Skeletal muscle satellite cell (primary cell): ENCODE results near the gene MEF2C.

ENCODE experiments used
- H3K27me3 ChIP-seq: 2 replicates; pipeline ENCODE4 v1.7.0; 2013; ENCODE audit warnings: low read length; ENCODE audit not compliant: control insufficient read depth, insufficient read depth
- H3K36me3 ChIP-seq: 2 replicates; pipeline ENCODE4 v1.7.0; 2013; ENCODE audit warnings: mild to moderate bottlenecking, control low read depth, low read length; ENCODE audit not compliant: insufficient read depth
- H3K4me1 ChIP-seq: 2 replicates; pipeline ENCODE4 v1.7.0; 2013; ENCODE audit warnings: low read length; ENCODE audit not compliant: control insufficient read depth, insufficient read depth
- H3K4me2 ChIP-seq: 2 replicates; pipeline ENCODE4 v1.7.0; 2013; ENCODE audit warnings: mild to moderate bottlenecking, low read length
- H3K4me3 ChIP-seq: 2 replicates; pipeline ENCODE4 v1.7.0; 2013; ENCODE audit warnings: low read length
- H3K9ac ChIP-seq: 2 replicates; pipeline ENCODE4 v1.7.0; 2013; ENCODE audit warnings: mild to moderate bottlenecking, low read depth, low read length, moderate library complexity
- H3K9me3 ChIP-seq: replicated peaks from 2 replicates; pipeline ENCODE4 v1.7.0; 2013; ENCODE audit warnings: mild to moderate bottlenecking, control low read depth, low read length

Gene MEF2C

GRCh38 chr5:88786789-88787188 is 96.2 kb downstream of the MEF2C start:
- Histone ChIP-seq H3K9ac (peak overlapping the region; percentile 90), H3K9me3 (no peaks in the 10 kb centered on the region), H3K4me1 (peaks cover 23% of the 10 kb centered on the region), H3K4me3 (no peak overlapping the region), H3K4me2 (peak overlapping the region; percentile 74), H3K27me3 (no peaks in the 10 kb centered on the region), H3K36me3 (no peaks in the 10 kb centered on the region)

- H3K4me1 ChIP-seq = peaks cover 23% of the 10 kb centered on the region
- peak overlapping the region; percentile 90 for H3K9ac ChIP-seq
- H3K27me3 ChIP-seq = no peaks in the 10 kb centered on the region
- H3K9me3 ChIP-seq = no peaks in the 10 kb centered on the region
- peak overlapping the region; percentile 75 for H3K4me2 ChIP-seq
- no peaks in the 10 kb centered on the region for H3K36me3 ChIP-seq
- peak overlapping the region; percentile 44 for H3K4me3 ChIP-seq
Measured at GRCh38 chr5:88785746-88786565, 97.0 kb downstream of the MEF2C start.

GRCh38 chr5:88782571-88782970 is 100.4 kb downstream of the MEF2C start:
- no peak overlapping the region for H3K4me3 ChIP-seq

DNA sequence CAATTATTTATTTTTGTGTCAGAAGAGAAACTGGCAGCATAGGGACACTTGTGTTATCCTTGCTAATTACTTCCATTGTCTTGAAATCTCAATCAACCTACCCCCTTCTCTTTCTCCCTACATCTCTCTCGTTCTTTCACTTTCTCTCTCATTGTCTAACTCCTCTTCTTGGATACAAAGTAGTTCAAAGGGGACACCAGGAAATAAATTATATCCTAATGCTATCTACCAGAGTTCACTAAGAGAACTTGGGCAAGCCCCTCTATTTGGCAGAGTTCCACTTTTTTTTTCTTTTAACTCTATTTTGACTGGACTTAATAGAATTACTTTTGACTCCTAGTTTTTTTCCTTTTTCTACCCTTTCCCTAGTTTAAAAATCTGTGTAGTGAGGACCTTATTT is 102.2 kb downstream of the MEF2C start:
- Histone ChIP-seq H3K9ac (no peak overlapping the region), H3K4me2 (no peak overlapping the region), H3K36me3 (no peaks in the 10 kb centered on the region), H3K9me3 (no peaks in the 10 kb centered on the region), H3K4me1 (peaks cover 24% of the 10 kb centered on the region), H3K4me3 (no peak overlapping the region), H3K27me3 (no peaks in the 10 kb centered on the region)

More at GRCh38 chr5:88782571-88782970, 100.4 kb downstream of the MEF2C start:
- H3K9me3 ChIP-seq = no peaks in the 10 kb centered on the region
- no peaks in the 10 kb centered on the region for H3K36me3 ChIP-seq
- no peak overlapping the region for H3K9ac ChIP-seq
- H3K4me2 ChIP-seq = no peak overlapping the region
- H3K27me3 ChIP-seq = no peaks in the 10 kb centered on the region
- peaks cover 35% of the 10 kb centered on the region for H3K4me1 ChIP-seq

- Histone ChIP-seq H3K4me3 (no peak overlapping the region), H3K27me3 (no peaks in the 10 kb centered on the region), H3K4me2 (no peak overlapping the region), H3K9me3 (no peaks in the 10 kb centered on the region), H3K9ac (peak overlapping the region; percentile 17), H3K4me1 (peaks cover 12% of the 10 kb centered on the region), H3K36me3 (no peaks in the 10 kb centered on the region)
Measured at GRCh38 chr5:88778736-88779135, 104.2 kb downstream of the MEF2C start.

DNA sequence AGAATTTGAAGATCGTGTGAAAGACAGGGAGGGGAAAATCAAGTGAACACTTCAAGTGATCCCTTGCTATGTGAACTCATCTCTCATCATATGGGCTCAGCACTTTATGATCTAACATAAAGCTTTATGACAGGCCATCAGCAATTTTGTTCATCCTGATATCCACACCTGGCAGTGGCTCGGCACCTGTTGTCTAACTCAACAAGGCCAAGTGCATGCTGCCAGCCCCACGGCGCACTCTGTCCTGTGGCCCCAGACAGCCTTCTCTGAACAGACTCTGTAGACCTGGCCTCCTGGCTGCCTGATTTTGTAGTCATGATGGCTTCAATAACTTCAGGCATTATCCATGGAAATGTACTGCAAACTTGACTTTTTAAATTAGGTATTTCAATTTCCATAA is 106.3 kb downstream of the MEF2C start:
- Histone ChIP-seq H3K36me3 (no peaks in the 10 kb centered on the region), H3K4me1 (peaks cover 12% of the 10 kb centered on the region), H3K4me3 (no peak overlapping the region), H3K9me3 (no peaks in the 10 kb centered on the region), H3K4me2 (no peak overlapping the region), H3K9ac (no peak overlapping the region), H3K27me3 (no peaks in the 10 kb centered on the region)

- no peaks in the 10 kb centered on the region for H3K36me3 ChIP-seq
- H3K4me2 ChIP-seq = no peak overlapping the region
- no peaks in the 10 kb centered on the region for H3K27me3 ChIP-seq
Measured at GRCh38 chr5:88772831-88773230, 110.2 kb downstream of the MEF2C start.

DNA sequence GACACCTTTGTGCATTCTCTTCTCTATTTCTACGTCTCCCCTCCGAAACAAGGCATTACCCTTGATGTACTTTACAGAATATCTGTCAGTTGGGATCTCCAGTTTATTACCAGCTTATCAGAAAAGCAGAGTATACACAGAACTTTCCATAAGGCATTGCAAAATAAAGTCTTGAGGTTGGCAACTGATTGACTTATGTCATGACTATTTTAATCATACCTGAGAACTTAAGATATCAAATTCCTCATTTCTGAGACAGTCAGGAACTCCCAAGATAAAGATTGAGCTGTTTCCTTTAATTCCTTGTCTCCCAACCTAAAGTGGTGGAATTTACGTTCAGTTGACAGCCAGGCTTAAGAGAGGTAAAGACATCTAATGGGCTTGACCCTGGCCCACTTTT is 110.9 kb downstream of the MEF2C start:
- Histone ChIP-seq H3K36me3 (no peaks in the 10 kb centered on the region), H3K4me1 (peaks cover 2% of the 10 kb centered on the region), H3K27me3 (no peaks in the 10 kb centered on the region), H3K4me2 (no peak overlapping the region), H3K9me3 (no peaks in the 10 kb centered on the region), H3K9ac (no peak overlapping the region), H3K4me3 (no peak overlapping the region)

More at GRCh38 chr5:88772831-88773230, 110.2 kb downstream of the MEF2C start:
- Histone ChIP-seq H3K9me3 (no peaks in the 10 kb centered on the region), H3K9ac (no peak overlapping the region), H3K4me1 (peaks cover 2% of the 10 kb centered on the region), H3K4me3 (no peak overlapping the region)

DNA sequence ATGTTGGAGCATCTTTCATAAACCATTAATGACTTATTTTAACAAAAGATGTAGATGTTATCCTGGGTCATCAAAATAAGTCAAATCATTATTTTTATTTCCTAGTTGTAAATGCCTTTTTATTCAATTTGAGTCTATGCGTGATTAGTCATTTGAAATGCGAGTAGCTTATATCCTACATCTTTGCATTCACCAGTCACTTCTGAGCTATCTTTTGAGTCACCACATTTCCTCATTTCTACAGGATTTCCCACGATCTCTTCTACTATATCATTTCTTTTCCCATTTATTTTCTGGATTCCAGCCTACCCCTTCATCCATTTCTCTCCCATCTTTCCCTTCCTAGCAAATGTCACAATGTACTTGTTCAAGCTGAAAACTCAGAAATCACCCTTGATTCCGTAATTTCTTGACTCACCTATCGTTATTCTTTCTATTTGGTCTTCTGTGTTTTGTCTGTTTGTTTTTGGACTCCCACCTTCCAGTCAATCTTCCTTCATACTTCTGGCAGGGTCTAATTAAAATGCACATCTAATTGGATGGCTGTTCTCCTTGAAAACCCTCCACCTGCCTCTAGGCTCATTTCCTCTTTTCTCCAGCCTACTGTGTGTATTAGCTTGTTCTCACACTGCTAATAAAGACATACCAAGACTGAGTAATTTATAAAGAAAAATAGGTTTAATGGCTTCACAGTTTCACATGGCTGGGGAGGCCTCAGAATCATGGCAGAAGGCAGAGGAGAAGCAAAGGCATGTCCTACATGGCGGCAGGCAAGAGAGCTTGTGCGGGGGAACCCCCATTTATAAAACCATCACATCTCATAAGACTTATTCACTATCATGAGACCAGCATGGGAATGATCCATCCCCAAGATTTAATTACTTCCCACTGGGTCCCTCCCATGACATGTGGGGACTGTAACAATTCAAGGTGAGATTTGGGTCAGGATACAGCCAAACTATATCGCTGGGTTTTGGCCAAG is 112.4 kb downstream of the MEF2C start:
- no peak overlapping the region for H3K9ac ChIP-seq
- no peak overlapping the region for H3K4me2 ChIP-seq
- no peaks in the 10 kb centered on the region for H3K9me3 ChIP-seq
- H3K4me3 ChIP-seq = no peak overlapping the region
- H3K36me3 ChIP-seq = no peaks in the 10 kb centered on the region
- no peaks in the 10 kb centered on the region for H3K27me3 ChIP-seq
- H3K4me1 ChIP-seq = peaks cover 2% of the 10 kb centered on the region

DNA sequence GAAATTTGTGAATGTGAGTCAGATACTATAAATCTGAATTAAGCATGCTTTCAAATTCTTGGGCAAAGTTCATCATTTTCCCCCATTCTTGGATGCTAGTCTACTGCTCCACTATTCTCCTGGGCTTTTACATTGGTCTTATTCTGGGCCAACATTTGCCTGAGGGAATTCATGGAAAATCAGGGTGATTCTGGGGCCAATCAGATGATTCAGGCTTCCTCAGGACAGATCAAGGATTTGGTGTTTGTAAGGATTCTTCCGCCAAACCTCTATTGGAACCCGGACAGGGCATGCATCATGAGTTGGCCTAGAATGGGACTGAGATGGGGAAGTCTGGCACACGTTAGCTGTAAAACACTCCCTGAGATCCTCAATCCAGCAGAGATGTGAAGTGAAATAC is 113.8 kb downstream of the MEF2C start:
- Histone ChIP-seq H3K4me2 (no peak overlapping the region), H3K9me3 (no peaks in the 10 kb centered on the region), H3K36me3 (no peaks in the 10 kb centered on the region), H3K4me1 (peaks cover 2% of the 10 kb centered on the region), H3K9ac (no peak overlapping the region), H3K27me3 (no peaks in the 10 kb centered on the region), H3K4me3 (no peak overlapping the region)

DNA sequence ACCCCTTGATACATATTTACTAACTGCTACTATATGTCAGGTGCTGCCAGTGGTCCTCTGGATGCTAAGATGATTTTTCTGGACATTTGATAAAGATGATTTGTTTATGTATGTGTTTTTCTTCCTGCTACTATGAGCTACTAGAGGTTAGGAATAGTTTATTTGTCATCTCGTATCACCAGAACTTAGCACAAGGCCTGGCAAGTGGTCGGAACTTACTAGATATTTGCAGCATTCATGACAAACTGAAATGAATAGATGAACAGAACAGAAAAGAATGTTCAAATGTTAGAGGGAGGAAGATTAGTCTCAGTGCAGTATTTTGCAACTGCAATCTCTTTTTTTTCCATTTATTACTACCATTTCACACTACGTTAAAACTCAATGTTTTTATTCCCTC is 114.6 kb downstream of the MEF2C start:
- no peaks in the 10 kb centered on the region for H3K27me3 ChIP-seq
- H3K9ac ChIP-seq = no peak overlapping the region
- H3K4me1 ChIP-seq = peaks cover 2% of the 10 kb centered on the region
- H3K4me3 ChIP-seq = no peak overlapping the region
- H3K4me2 ChIP-seq = no peak overlapping the region
- H3K9me3 ChIP-seq = no peaks in the 10 kb centered on the region
- H3K36me3 ChIP-seq = no peaks in the 10 kb centered on the region
